ENCODE results near the gene DCST1.

Gene DCST1

GRCh38 chr1:155083865-155084721, 50.5 kb downstream of the DCST1 start:
- peak overlapping the region; percentile 60 for H3K4me3 ChIP-seq (ENCODE audit: low read depth, low read length)
- DNase-seq (ENCODE audit: low read depth) = no peak
- TF ChIP-seq CTCF (IDR thresholded peaks at IDR 0.05; ENCODE audit: low read depth, low read length, missing control alignments) = peak; percentile 20

DNA sequence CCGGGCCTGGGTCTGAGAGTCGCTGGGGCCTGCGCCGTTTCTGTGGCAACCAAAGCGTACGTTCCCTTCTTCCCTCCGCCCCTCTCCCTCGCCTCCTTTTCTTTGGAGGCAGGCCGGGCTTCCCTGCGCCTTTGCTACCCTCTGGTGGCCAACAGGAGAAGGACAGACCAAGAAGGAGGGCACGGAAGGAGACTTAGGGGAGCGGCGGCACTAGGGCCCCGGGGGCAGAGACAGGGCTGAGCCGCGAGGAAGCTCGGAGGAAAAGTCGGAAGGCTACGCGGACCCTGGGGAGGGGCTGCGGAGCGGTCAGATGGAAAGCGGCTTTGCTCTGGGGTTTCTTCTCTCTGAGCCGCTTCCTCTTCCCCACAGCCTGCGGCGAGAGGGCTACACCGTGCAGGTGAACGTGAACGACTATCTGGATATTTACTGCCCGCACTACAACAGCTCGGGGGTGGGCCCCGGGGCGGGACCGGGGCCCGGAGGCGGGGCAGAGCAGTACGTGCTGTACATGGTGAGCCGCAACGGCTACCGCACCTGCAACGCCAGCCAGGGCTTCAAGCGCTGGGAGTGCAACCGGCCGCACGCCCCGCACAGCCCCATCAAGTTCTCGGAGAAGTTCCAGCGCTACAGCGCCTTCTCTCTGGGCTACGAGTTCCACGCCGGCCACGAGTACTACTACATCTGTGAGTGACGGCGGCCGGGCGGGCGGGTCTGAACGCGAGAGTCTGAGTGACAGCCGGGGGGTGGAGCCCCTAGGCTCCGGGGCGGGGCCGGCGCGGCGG, 51.3 kb downstream of the DCST1 start:
- peak; percentile 60 for DNase-seq (ENCODE audit: low read depth)
- TF ChIP-seq CTCF (IDR thresholded peaks at IDR 0.05; ENCODE audit: low read depth, low read length, missing control alignments) = peak; percentile 81
- peak overlapping the region; percentile 60 for H3K4me3 ChIP-seq (ENCODE audit: low read depth, low read length)

DNA sequence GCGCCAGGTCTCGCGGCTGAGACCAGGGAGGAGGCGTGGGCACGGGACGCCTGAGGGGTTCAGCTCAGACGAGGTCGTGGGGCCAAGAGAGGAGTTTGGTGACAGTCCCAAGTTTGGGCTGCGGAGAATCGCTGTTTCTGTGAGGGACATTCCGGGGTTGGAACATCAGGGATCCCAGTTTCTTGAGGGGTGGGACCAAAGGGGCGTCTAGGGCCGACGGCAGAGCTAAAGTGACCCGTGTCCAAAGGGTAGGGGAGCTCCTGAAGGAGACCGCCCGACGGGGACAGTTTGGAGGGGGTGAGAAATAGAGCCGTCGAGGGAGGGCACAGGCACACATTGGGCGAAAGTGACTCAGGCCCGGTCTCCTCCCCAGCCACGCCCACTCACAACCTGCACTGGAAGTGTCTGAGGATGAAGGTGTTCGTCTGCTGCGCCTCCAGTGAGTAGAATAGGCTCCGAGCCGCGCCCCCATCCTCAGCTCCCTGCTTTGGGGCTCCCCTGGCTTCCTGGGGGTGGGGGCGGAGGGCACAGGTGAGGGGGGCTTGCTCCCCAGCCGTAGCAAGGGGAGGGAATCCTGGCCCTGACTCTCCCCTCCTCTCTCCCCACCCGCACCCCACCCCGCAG, 52.0 kb downstream of the DCST1 start:
- no peak for DNase-seq (ENCODE audit: low read depth)
- TF ChIP-seq CTCF (IDR thresholded peaks at IDR 0.05; ENCODE audit: low read depth, low read length, missing control alignments) = no peak
- peak overlapping the region; percentile 60 for H3K4me3 ChIP-seq (ENCODE audit: low read depth, low read length)

DNA sequence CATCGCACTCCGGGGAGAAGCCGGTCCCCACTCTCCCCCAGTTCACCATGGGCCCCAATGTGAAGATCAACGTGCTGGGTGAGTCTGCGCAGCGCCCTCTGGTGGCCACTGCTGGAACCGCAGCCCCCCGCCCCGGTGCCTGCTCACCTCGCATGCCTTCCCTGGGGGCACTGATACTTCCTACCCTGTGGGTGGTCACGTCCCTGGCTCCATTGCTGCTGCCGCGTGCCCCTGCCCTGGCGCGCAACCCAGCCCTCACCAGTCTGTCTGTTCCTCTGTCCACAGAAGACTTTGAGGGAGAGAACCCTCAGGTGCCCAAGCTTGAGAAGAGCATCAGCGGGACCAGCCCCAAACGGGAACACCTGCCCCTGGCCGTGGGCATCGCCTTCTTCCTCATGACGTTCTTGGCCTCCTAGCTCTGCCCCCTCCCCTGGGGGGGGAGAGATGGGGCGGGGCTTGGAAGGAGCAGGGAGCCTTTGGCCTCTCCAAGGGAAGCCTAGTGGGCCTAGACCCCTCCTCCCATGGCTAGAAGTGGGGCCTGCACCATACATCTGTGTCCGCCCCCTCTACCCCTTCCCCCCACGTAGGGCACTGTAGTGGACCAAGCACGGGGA, 52.6 kb downstream of the DCST1 start:
- DNase-seq (ENCODE audit: low read depth) = no peak

DNA sequence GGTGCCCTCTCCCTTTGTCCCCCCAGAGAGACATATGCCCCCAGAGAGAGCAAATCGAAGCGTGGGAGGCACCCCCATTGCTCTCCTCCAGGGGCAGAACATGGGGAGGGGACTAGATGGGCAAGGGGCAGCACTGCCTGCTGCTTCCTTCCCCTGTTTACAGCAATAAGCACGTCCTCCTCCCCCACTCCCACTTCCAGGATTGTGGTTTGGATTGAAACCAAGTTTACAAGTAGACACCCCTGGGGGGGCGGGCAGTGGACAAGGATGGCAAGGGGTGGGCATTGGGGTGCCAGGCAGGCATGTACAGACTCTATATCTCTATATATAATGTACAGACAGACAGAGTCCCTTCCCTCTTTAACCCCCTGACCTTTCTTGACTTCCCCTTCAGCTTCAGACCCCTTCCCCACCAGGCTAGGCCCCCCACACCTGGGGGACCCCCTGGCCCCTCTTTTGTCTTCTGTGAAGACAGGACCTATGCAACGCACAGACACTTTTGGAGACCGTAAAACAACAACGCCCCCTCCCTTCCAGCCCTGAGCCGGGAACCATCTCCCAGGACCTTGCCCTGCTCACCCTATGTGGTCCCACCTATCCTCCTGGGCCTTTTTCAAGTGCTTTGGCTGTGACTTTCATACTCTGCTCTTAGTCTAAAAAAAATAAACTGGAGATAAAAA, 53.4 kb downstream of the DCST1 start:
- TF ChIP-seq CTCF (IDR thresholded peaks at IDR 0.05; ENCODE audit: low read depth, low read length, missing control alignments) = no peak
- DNase-seq (ENCODE audit: low read depth) = no peak
- no peak overlapping the region for H3K4me3 ChIP-seq (ENCODE audit: low read depth, low read length)

More for the DNA sequence above, 52.6 kb downstream of the DCST1 start:
- TF ChIP-seq CTCF (IDR thresholded peaks at IDR 0.05; ENCODE audit: low read depth, low read length, missing control alignments) = peak; percentile 99
- no peak overlapping the region; the same call in 1 of the 2 replicates for H3K4me3 ChIP-seq (ENCODE audit: low read depth, low read length)

Measured in GM12864 (cell line).